K562 (cell line): ENCODE results near the gene EXOC7. TPM values are rescaled to one million over a fixed set of nuclear protein-coding genes. Genes with fewer than 3 reads are reported as not detected.
A peak's percentile ranks its signal among the peaks of the same experiment; 100 is the strongest.

Source experiments
- ATF3 ChIP-seq, 2 experiments: fragments of 450-650 bp in 1 of 2; sonication (generic) in 1 of 2; formaldehyde crosslinking in 1 of 2; IDR thresholded peaks in 1 of 2; conservative IDR thresholded peaks in 1 of 2; 2 replicates each; pipeline versions ENCODE4 v1.6.1 to v1.8.1; 2016 to 2023; ENCODE audit warnings: mild to moderate bottlenecking in 2 of 2, moderate library complexity in 2 of 2, inconsistent platforms in 1 of 2, missing genetic modification reagents in 1 of 2
- E2F3 ChIP-seq: fragments of 250-450 bp; sonication (Bioruptor Pico); IDR thresholded peaks from 2 replicates; pipeline ENCODE4 v1.4.0; 2020; ENCODE audit warnings: mild to moderate bottlenecking
- FOXO4 ChIP-seq: fragments of 450-650 bp; formaldehyde crosslinking; IDR thresholded peaks from 2 replicates; pipeline ENCODE4 v1.4.0; 2020; ENCODE audit warnings: mild to moderate bottlenecking, moderate library complexity
- MAFK ChIP-seq: IDR thresholded peaks from 2 replicates; pipeline ENCODE4 v1.6.1; 2011; ENCODE audit warnings: low read length, improper control_type of control experiment
- VEZF1 ChIP-seq: fragments of 200-800 bp; sonication (Bioruptor generic); IDR thresholded peaks from 2 replicates; pipeline ENCODE4 v1.6.1; 2017; ENCODE audit warnings: missing genetic modification characterization, missing compliant biosample characterization
- ZNF561 ChIP-seq: fragments of 450-650 bp; formaldehyde crosslinking; conservative IDR thresholded peaks from 2 replicates; pipeline ENCODE4 v1.4.0; 2020; ENCODE audit warnings: mild to moderate bottlenecking, moderate library complexity
- ZNF644 ChIP-seq: fragments of 200-800 bp; sonication (Bioruptor generic); IDR thresholded peaks from 2 replicates; pipeline ENCODE4 v1.6.1; 2016; ENCODE audit warnings: low read depth, missing genetic modification characterization, missing compliant biosample characterization
- ZNF668 ChIP-seq: fragments of 250-450 bp; sonication (Bioruptor Pico); IDR thresholded peaks from 2 replicates; pipeline ENCODE4 v1.8.0; 2022; ENCODE audit warnings: mild to moderate bottlenecking, inconsistent platforms
- polyA plus RNA-seq, 8 experiments: library from polyadenylated mRNA; depleted of rRNA in 4 of 8; stranded (reverse) in 5 of 8; unstranded in 3 of 8; fragments of >200 nt; fragmentation: Nextera tagmentation in 2 of 8; fragmentation: Illumina TruSeq in 1 of 8; extraction: Ambion mirVana in 2 of 8; extraction: Trizol in 1 of 8; gene quantifications; 2 replicates each; pipeline versions ENCODE4 v1.2.1 to v1.2.3, GENCODE V29; 2011 to 2014; ENCODE audit warnings: inconsistent platforms in 1 of 8, missing spikeins in 1 of 8
- total RNA-seq, 7 experiments: library from RNA; depleted of rRNA in 6 of 7; stranded (reverse); fragments of >200 nt in 6 of 7; fragmentation: Illumina TruSeq in 2 of 7; extraction: Trizol in 2 of 7; gene quantifications; 2 replicates each; pipeline versions ENCODE4 v1.2.1 to v1.2.3, GENCODE V29; 2011 to 2021; ENCODE audit warnings: low replicate concordance in 1 of 7
- TF ChIP-seq, protein P1 (sequence below): fragments of 450-650 bp; IDR thresholded peaks from 2 replicates; pipeline ENCODE4 v1.6.1; 2016; ENCODE audit warnings: borderline replicate concordance
- TF ChIP-seq, protein P2 (sequence below), 2 experiments: fragments of 450-650 bp; IDR thresholded peaks; 2 replicates each; pipeline ENCODE4 v1.6.1; 2016; ENCODE audit warnings: mild to moderate bottlenecking in 2 of 2, borderline replicate concordance in 1 of 2, low read depth in 1 of 2, moderate library complexity in 1 of 2

The EXOC7 gene
- total and polyA plus RNA-seq, 9 of the 15 experiments (the other 6 are each of a cell fraction or from before 2014, with no cell fraction given) = 18.6 to 57.0 (median 35.0) TPM

DNA sequence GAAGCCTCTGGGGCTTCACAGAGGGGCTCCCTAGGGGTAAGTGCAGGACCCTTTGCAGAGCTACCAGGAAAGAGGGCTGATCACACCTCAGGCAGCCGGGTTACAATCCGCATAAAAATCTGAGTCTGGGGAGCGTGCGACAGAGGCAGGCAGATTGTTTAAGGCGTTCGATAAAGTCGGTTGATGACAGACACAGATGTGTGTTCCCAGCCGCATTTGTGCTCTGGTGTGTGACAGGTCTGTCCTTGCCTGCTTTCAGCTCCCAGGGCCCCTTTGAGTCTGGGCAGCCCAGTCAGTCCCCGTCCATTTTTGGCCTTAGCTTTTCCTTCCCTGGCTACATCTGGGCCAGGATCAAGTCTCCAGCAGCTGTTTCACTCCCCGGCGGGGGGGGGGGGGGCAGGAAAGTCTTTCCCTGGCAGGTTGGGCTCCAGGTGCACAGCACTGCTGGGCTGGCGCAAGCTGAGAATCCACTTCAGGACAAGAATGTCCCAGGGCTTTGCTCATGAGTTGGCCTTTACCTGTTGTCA is 25.9 kb downstream of the EXOC7 start (continued):
- TF ChIP-seq VEZF1 (CRISPR knock-in tag) (peak; percentile 34; the same call in 1 of the 2 replicates), FOXO4 (CRISPR knock-in tag) (no peak), E2F3 (CRISPR knock-in tag) (no peak), ATF3 (IDR thresholded peaks at IDR 0.05) (no peak), ATF3 (CRISPR knock-in tag; conservative IDR thresholded peaks at IDR 0.05) (no peak), ZNF668 (CRISPR knock-in tag) (no peak), ZNF561 (CRISPR knock-in tag) (no peak), ZNF644 (tag) (no peak), MAFK (no peak)
- TF ChIP-seq, protein P1, sequence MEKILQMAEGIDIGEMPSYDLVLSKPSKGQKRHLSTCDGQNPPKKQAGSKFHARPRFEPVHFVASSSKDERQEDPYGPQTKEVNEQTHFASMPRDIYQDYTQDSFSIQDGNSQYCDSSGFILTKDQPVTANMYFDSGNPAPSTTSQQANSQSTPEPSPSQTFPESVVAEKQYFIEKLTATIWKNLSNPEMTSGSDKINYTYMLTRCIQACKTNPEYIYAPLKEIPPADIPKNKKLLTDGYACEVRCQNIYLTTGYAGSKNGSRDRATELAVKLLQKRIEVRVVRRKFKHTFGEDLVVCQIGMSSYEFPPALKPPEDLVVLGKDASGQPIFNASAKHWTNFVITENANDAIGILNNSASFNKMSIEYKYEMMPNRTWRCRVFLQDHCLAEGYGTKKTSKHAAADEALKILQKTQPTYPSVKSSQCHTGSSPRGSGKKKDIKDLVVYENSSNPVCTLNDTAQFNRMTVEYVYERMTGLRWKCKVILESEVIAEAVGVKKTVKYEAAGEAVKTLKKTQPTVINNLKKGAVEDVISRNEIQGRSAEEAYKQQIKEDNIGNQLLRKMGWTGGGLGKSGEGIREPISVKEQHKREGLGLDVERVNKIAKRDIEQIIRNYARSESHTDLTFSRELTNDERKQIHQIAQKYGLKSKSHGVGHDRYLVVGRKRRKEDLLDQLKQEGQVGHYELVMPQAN = no peak
- TF ChIP-seq, protein P2, sequence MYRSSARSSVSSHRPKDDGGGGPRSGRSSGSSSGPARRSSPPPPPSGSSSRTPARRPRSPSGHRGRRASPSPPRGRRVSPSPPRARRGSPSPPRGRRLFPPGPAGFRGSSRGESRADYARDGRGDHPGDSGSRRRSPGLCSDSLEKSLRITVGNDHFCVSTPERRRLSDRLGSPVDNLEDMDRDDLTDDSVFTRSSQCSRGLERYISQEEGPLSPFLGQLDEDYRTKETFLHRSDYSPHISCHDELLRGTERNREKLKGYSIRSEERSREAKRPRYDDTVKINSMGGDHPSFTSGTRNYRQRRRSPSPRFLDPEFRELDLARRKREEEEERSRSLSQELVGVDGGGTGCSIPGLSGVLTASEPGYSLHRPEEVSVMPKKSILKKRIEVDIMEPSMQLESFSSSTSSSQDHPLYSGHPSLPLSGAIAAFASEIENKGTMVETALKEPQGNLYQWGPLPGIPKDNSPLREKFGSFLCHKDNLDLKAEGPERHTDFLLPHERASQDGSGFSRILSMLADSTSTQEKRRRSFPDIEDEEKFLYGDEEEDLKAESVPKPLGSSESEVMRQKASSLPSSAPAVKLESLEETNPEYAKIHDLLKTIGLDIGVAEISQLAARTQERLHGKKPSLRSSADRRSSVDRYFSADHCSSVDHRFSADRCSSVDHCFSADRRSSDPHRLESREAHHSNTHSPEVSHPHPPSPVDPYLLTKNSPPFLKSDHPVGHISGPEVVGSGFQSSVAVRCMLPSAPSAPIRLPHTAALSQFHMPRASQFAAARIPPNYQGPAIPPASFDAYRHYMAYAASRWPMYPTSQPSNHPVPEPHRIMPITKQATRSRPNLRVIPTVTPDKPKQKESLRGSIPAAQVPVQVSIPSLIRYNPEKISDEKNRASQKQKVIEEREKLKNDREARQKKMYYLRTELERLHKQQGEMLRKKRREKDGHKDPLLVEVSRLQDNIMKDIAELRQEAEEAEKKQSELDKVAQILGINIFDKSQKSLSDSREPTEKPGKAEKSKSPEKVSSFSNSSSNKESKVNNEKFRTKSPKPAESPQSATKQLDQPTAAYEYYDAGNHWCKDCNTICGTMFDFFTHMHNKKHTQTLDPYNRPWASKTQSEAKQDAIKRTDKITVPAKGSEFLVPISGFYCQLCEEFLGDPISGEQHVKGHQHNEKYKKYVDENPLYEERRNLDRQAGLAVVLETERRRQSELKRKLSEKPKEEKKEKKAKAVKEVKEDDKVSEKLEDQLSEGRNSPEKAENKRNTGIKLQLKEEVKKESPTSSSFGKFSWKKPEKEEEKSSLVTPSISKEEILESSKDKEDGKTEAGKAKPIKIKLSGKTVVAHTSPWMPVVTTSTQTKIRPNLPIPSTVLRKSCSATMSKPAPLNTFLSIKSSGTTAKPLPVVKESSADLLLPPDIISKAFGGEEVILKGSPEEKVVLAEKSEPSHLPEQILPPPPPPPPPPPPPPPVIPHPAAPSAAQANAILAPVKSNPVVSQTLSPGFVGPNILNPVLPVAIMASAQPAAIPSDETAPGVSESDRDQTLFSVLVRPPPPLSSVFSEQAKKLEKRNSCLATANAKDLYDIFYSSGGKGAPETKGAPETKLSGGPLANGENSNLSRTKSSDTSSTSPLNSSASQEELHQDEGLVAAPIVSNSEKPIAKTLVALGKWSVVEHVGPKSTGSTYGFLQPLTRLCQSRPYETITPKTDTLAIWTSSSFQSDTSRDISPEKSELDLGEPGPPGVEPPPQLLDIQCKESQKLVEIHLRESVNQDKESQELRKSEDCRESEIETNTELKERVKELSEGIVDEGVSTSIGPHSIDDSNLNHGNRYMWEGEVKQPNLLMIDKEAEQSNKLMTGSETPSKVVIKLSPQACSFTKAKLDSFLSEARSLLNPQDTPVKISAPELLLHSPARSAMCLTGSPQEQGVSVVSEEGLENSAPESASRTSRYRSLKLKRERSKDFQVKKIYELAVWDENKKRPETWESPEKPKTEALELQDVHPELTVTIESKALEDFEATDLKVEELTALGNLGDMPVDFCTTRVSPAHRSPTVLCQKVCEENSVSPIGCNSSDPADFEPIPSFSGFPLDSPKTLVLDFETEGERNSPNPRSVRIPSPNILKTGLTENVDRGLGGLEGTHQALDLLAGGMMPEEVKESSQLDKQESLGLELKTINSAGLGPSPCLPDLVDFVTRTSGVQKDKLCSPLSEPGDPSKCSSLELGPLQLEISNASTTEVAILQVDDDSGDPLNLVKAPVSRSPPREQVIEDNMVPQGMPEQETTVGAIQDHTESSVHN (IDR thresholded peaks at IDR 0.05; ENCODE audit: borderline replicate concordance in 1 of 2, low read depth in 1 of 2) = no peak
